Vagina (tissue), 2 donors: ENCODE measurements around the gene NTN4. TPM values are rescaled to one million over a fixed set of nuclear protein-coding genes. Genes with fewer than 3 reads are reported as not detected.

Experiments used
- DNase-seq, 2 donors: peaks; one replicate each; pipeline ENCODE4 v3.0.0-alpha.2; 2017; ENCODE audit errors: extremely low spot score in 2 of 2
- H3K27ac ChIP-seq: fragments of 200-600 bp; sonication (generic); one replicate; pipeline ENCODE4 v1.5.1; 2019
- H3K27me3 ChIP-seq: fragments of 200-600 bp; sonication (generic); one replicate; pipeline ENCODE4 v1.5.1; 2019
- H3K36me3 ChIP-seq, 2 donors: fragments of 200-600 bp; sonication (generic); one replicate each; pipeline ENCODE4 v1.5.1; 2017 to 2019
- H3K4me1 ChIP-seq: fragments of 200-600 bp; sonication (generic); one replicate; pipeline ENCODE4 v1.5.1; 2019
- H3K4me3 ChIP-seq, 2 donors: fragments of 200-600 bp; sonication (generic); 1 replicate in 1 of 2; 2 replicates in 1 of 2; pipeline ENCODE4 v1.5.1; 2016 to 2019
- H3K9me3 ChIP-seq: fragments of 200-600 bp; sonication (generic); one replicate; pipeline ENCODE4 v1.5.1; 2019
- POLR2A ChIP-seq, 2 donors: fragments of 450-650 bp; IDR thresholded peaks; one replicate each; pipeline ENCODE4 v1.6.1; 2017; ENCODE audit warnings: antibody characterized with exemption in 2 of 2, mild to moderate bottlenecking in 2 of 2, moderate library complexity in 2 of 2
- POLR2AphosphoS5 ChIP-seq, 2 donors: sonication (generic); formaldehyde crosslinking; IDR thresholded peaks; one replicate each; pipeline ENCODE4 v1.9.0; 2017; ENCODE audit warnings: antibody characterized with exemption in 2 of 2, mild to moderate bottlenecking in 2 of 2, low read depth in 1 of 2; ENCODE audit not compliant: insufficient read depth in 1 of 2
- intact Hi-C: fragments of 100-400 bp; cut with DNase I; formaldehyde crosslinking; loops from one replicate; pipeline ENCODE4 v1.15.1; 2023
- total RNA-seq: library from RNA; depleted of rRNA; stranded (reverse); fragments of >200 nt; gene quantifications from one replicate; pipeline ENCODE4 v1.2.3, GENCODE V29; 2016
- TF ChIP-seq, protein P1 (sequence below), 3 experiments: fragments of 450-650 bp in 2 of 3; fragments of 200-600 bp in 1 of 3; sonication (generic) in 1 of 3; IDR thresholded peaks; one replicate each; pipeline ENCODE4 v1.5.1; 2017 to 2019; ENCODE audit warnings: antibody characterized with exemption in 3 of 3, mild to moderate bottlenecking in 2 of 3, moderate library complexity in 2 of 3

The NTN4 gene
- total RNA-seq, 1 donor from 2014 or later = 21.9 TPM

DNA sequence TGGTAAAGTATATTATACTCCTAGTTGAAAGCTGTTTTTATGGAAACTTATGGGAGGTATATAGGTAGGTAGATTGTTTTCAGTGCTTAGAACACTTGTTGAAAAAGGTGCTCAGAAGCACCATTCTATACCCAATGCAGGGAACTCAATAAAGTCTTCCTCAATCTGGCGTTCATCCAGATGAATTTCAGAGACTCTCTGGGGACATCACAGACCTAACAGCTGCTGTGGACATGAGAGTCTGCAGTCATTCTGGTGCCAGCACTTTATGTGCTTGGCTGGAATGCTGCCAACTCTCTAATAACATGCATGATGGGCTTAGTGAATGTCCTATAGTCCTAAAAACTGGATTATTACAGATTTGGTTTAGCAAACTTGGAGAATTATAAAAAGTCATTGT is 115.9 kb downstream of the NTN4 start:
- intact Hi-C loops = no loop called here
- Histone ChIP-seq H3K36me3 (no peaks in the 10 kb centered on the region), H3K27me3 (no peaks in the 10 kb centered on the region), H3K9me3 (no peaks in the 10 kb centered on the region), H3K4me3 (no peak overlapping the region), H3K4me1 (peaks cover 8% of the 10 kb centered on the region), H3K27ac (no peak overlapping the region)
- TF ChIP-seq POLR2A (IDR thresholded peaks at IDR 0.05) = no peak
- TF ChIP-seq, protein P1, sequence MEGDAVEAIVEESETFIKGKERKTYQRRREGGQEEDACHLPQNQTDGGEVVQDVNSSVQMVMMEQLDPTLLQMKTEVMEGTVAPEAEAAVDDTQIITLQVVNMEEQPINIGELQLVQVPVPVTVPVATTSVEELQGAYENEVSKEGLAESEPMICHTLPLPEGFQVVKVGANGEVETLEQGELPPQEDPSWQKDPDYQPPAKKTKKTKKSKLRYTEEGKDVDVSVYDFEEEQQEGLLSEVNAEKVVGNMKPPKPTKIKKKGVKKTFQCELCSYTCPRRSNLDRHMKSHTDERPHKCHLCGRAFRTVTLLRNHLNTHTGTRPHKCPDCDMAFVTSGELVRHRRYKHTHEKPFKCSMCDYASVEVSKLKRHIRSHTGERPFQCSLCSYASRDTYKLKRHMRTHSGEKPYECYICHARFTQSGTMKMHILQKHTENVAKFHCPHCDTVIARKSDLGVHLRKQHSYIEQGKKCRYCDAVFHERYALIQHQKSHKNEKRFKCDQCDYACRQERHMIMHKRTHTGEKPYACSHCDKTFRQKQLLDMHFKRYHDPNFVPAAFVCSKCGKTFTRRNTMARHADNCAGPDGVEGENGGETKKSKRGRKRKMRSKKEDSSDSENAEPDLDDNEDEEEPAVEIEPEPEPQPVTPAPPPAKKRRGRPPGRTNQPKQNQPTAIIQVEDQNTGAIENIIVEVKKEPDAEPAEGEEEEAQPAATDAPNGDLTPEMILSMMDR (IDR thresholded peaks at IDR 0.05) = no peak
- no peak for TF ChIP-seq POLR2AphosphoS5 (IDR thresholded peaks at IDR 0.05; ENCODE audit: insufficient read depth in 1 of 2, low read depth in 1 of 2)
- no peak for DNase-seq

DNA sequence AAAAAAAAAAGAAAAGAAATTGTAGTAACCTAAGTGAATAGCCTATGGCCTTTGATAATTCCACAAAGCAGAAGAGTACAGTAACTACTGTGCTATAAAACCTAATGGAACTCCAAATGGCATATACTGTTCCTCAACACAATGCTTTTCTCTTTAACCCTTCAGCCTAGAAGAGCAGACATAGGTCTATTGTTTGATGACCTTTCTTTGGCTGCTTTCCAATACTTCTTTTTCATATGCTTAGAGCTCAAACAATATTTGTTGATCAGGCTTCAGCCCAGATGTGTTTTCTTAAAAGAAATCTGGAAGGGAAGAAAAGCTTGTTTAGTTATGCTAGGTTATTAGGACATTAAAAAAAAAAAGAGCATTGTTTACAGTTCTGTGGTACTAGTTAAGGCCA is 116.4 kb downstream of the NTN4 start:
- intact Hi-C loops = no loop called here
- peaks cover 8% of the 10 kb centered on the region for H3K4me1 ChIP-seq
- no peaks in the 10 kb centered on the region for H3K36me3 ChIP-seq
- H3K4me3 ChIP-seq = no peak overlapping the region
- H3K27ac ChIP-seq = no peak overlapping the region
- no peaks in the 10 kb centered on the region for H3K9me3 ChIP-seq
- H3K27me3 ChIP-seq = no peaks in the 10 kb centered on the region
- DNase-seq = no peak
- TF ChIP-seq, protein P1 (IDR thresholded peaks at IDR 0.05) = no peak
- TF ChIP-seq POLR2AphosphoS5 (IDR thresholded peaks at IDR 0.05; ENCODE audit: insufficient read depth in 1 of 2, low read depth in 1 of 2) (no peak), POLR2A (IDR thresholded peaks at IDR 0.05) (no peak)

DNA sequence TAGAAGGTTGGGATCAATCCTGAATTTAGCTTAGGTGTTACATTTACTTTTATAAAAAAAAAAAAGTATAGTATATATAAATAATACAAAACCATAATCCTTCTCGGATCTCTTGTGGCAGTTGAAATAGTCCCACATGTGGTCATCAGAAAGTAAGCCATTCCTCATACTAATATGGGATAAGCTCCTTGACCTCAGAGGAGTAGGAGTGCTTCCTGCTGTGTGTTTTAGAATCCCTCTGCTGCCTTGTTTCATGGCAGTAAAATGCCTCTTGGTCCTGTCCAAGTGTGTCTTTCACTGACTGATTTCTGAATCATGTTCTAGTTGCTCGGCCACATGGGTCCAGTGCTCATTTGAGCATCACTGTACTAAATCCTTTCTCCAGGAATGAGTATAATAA is 117.0 kb downstream of the NTN4 start:
- TF ChIP-seq, protein P1 (IDR thresholded peaks at IDR 0.05) = no peak
- DNase-seq = no peak
- Histone ChIP-seq H3K27me3 (no peaks in the 10 kb centered on the region), H3K27ac (no peak overlapping the region), H3K36me3 (no peaks in the 10 kb centered on the region), H3K4me1 (peaks cover 8% of the 10 kb centered on the region), H3K9me3 (no peaks in the 10 kb centered on the region), H3K4me3 (no peak overlapping the region)
- intact Hi-C loops = no loop called here

DNA sequence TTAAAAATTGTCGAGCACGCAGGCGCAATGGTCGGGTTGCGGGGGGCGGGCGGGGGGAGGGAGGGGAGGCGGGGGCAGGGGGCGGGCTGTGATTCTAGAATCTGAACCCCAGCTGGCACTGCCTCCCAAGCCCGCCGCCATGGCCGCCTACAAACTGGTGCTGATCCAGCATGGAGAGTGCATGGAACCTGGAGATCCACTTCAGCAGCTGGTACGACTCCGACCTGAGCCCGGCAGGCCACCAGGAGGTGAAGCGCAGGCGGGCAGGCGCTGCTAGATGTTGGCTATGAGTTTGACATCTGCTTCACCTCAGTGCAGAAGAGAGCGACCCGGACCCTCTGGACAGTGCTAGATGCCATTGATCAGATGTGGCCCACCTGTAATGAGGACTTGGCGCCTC is 118.4 kb downstream of the NTN4 start:
- Histone ChIP-seq H3K9me3 (no peaks in the 10 kb centered on the region), H3K27ac (no peak overlapping the region), H3K27me3 (no peaks in the 10 kb centered on the region), H3K4me3 (no peak overlapping the region), H3K4me1 (peaks cover 8% of the 10 kb centered on the region), H3K36me3 (no peaks in the 10 kb centered on the region)
- intact Hi-C loops = no loop called here
- TF ChIP-seq POLR2AphosphoS5 (IDR thresholded peaks at IDR 0.05; ENCODE audit: insufficient read depth in 1 of 2, low read depth in 1 of 2) (no peak), POLR2A (IDR thresholded peaks at IDR 0.05) (no peak)
- TF ChIP-seq, protein P1 (IDR thresholded peaks at IDR 0.05) = no peak
- DNase-seq = no peak

DNA sequence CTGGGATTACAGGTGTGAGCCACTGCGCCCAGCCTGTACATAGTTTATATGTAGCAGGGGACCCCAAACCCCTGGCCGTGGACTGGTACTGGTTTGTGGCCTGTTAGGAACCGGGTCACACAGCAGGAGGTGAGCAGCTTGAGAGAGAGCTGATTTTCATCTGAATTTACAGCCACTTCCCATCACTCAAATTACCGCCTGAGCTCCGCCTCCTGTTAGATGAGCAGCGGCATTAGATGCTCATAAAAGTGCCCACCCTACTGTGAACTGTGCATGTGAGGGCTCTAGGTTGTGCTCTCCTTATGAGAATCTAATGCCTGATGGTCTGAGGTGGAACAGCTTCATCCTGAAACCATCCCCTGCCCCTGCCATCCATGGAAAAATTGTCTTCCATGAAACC is 119.3 kb downstream of the NTN4 start:
- Histone ChIP-seq H3K27me3 (no peaks in the 10 kb centered on the region), H3K4me3 (no peak overlapping the region), H3K9me3 (no peaks in the 10 kb centered on the region), H3K36me3 (no peaks in the 10 kb centered on the region), H3K27ac (no peak overlapping the region), H3K4me1 (peaks cover 8% of the 10 kb centered on the region)
- intact Hi-C loops = no loop called here
- TF ChIP-seq, protein P1 (IDR thresholded peaks at IDR 0.05) = no peak
- TF ChIP-seq POLR2A (IDR thresholded peaks at IDR 0.05) (no peak), POLR2AphosphoS5 (IDR thresholded peaks at IDR 0.05; ENCODE audit: insufficient read depth in 1 of 2, low read depth in 1 of 2) (no peak)
- DNase-seq = no peak
